Measurements from ENCODE around the gene PDIA6. TPM values are rescaled to one million over a fixed set of nuclear protein-coding genes. Genes with fewer than 3 reads are reported as not detected.

PDIA6 gene
- total and polyA plus RNA-seq, 2 of the 4 experiments (the other 2 are of a cell fraction) = 204 to 349 TPM

GRCh38 chr2:10774394-10774793 is 38.2 kb downstream of the PDIA6 start:
- Histone ChIP-seq H3K27me3 (ENCODE audit: control insufficient read depth, insufficient read depth, low read length) (peaks cover 12% of the 10 kb centered on the region; the same call in 1 of the 2 replicates), H2BK15ac (ENCODE audit: low read depth, low read length) (no peak overlapping the region), H4K20me1 (ENCODE audit: insufficient read depth, low read length) (no peaks in the 10 kb centered on the region; the same call in 1 of the 2 replicates), H4K8ac (ENCODE audit: low read depth in 2 of 2, low read length in 2 of 2) (no peak overlapping the region), H3K9me3 (ENCODE audit: control insufficient read depth, insufficient read depth, low read length) (no peaks in the 10 kb centered on the region), H3K4me3 (ENCODE audit: insufficient read depth, low read depth, low read length) (no peak overlapping the region), H2BK120ac (ENCODE audit: low read depth, low read length) (no peak overlapping the region), H2BK5ac (ENCODE audit: low read depth, low read length, poor library complexity, severe bottlenecking) (no peak overlapping the region), H3K23ac (ENCODE audit: low read depth, low read length) (no peak overlapping the region), H3K14ac (replicated peaks; ENCODE audit: low read depth, low read length) (no peak overlapping the region), H3K36me3 (ENCODE audit: control insufficient read depth, insufficient read depth, low read length) (peaks cover 3% of the 10 kb centered on the region; the same call in 1 of the 2 replicates), H3K9me1 (ENCODE audit: insufficient read depth, low read length) (no peaks in the 10 kb centered on the region), H3K18ac (ENCODE audit: low read depth, low read length) (no peak overlapping the region), H4K91ac (ENCODE audit: insufficient read depth, low read depth, low read length) (no peak overlapping the region), H3K9ac (ENCODE audit: low read depth, low read length) (no peak overlapping the region), H2AK9ac (replicated peaks; ENCODE audit: low read depth, low read length, poor library complexity) (no peak overlapping the region), H3K79me1 (ENCODE audit: low read depth in 1 of 2, low read length in 2 of 2) (no peaks in the 10 kb centered on the region), H3K4me1 (ENCODE audit: control insufficient read depth, insufficient read depth, low read length) (no peaks in the 10 kb centered on the region), H2BK20ac (ENCODE audit: low read depth, low read length) (no peak overlapping the region), H2AK5ac (ENCODE audit: low read depth, low read length) (no peak overlapping the region), H3K56ac (ENCODE audit: extremely low read depth, insufficient read depth, low read length) (no peak overlapping the region), H3K4me2 (ENCODE audit: low read depth, low read length) (no peak overlapping the region), H3K4ac (ENCODE audit: low read depth, low read length) (no peak overlapping the region), H2AFZ (replicated peaks; ENCODE audit: low read length, poor library complexity) (no peak overlapping the region), H4K5ac (ENCODE audit: low read depth, low read length) (no peak overlapping the region), H3K27ac (ENCODE audit: insufficient read depth, low read length) (no peak overlapping the region)
- no TSS peak for BruUV-seq (replicated peaks)
- ChIA-PET CTCF (no interaction called here), POLR2A (ENCODE audit: unreplicated experiment) (no interaction called here)
- dilution Hi-C loops (cut with HindIII; ENCODE audit: low sequenced_read_pairs, unreplicated experiment) = no loop called here
- TF ChIP-seq RAD21 (IDR thresholded peaks at IDR 0.05; ENCODE audit: low read length) (no peak), CHD1 (IDR thresholded peaks at IDR 0.05; ENCODE audit: low read depth, low read length) (no peak), NFE2L2 (IDR thresholded peaks at IDR 0.05; ENCODE audit: low read depth, low read length) (no peak), RFX5 (IDR thresholded peaks at IDR 0.05; ENCODE audit: low read depth, low read length) (no peak), MAZ (IDR thresholded peaks at IDR 0.05; ENCODE audit: borderline replicate concordance, low read depth, low read length) (no peak)
- peak; percentile 8 for ATAC-seq (ENCODE audit: low read depth)
- WGBS, 2 experiments (ENCODE audit: extremely low coverage in 2 of 2, insufficient read length in 1 of 2) = 100% methylated on average over 1 of the region's 6 CpGs; no CpG with 5 or more reads in 1 of the 2 experiments
- in situ Hi-C loops (cut with MboI; ENCODE audit: low sequenced_read_pairs) = no loop called here
- intact Hi-C loops (cut with micrococcal nuclease) = no loop called here
- no peak for DNase-seq
